Glutamatergic neuron (in vitro differentiated cells): ENCODE measurements around the gene UBAC2. TPM values are rescaled to one million over a fixed set of nuclear protein-coding genes. Genes with fewer than 3 reads are reported as not detected.

Source experiments
- DNase-seq: peaks from one replicate; pipeline ENCODE4 v3.0.0; 2022
- H3K27ac Mint-ChIP-seq: one replicate; pipeline ENCODE4 v1.8.0; 2020; ENCODE audit warnings: mild to moderate bottlenecking, mixed read lengths, inconsistent platforms; ENCODE audit not compliant: unreplicated experiment
- H3K27me3 Mint-ChIP-seq: one replicate; pipeline ENCODE4 v1.8.0; 2020; ENCODE audit warnings: mild to moderate bottlenecking, moderate library complexity, mixed read lengths, inconsistent platforms; ENCODE audit not compliant: unreplicated experiment
- H3K36me3 Mint-ChIP-seq: one replicate; pipeline ENCODE4 v1.8.0; 2020; ENCODE audit warnings: mild to moderate bottlenecking, mixed read lengths, inconsistent platforms; ENCODE audit not compliant: unreplicated experiment
- H3K4me1 Mint-ChIP-seq: one replicate; pipeline ENCODE4 v1.8.0; 2020; ENCODE audit warnings: mild to moderate bottlenecking, low read depth, mixed read lengths, inconsistent platforms; ENCODE audit not compliant: unreplicated experiment
- H3K4me3 Mint-ChIP-seq: one replicate; pipeline ENCODE4 v1.8.0; 2020; ENCODE audit warnings: mild to moderate bottlenecking, mixed read lengths, inconsistent platforms; ENCODE audit not compliant: unreplicated experiment
- H3K9me3 Mint-ChIP-seq: one replicate; pipeline ENCODE4 v1.8.0; 2020; ENCODE audit warnings: mild to moderate bottlenecking, moderate library complexity, mixed read lengths, inconsistent platforms; ENCODE audit not compliant: unreplicated experiment
- CTCF ChIP-seq: fragments of 200-600 bp; sonication (generic); IDR thresholded peaks from one replicate; pipeline ENCODE4 v1.5.0; 2021; ENCODE audit not compliant: partially characterized antibody, unreplicated experiment
- total RNA-seq: library from RNA; stranded (reverse); fragmentation: NEBNext Ultra II Directional; extraction: Animal tissue kit (Norgen Biotek cat#: 25700); gene quantifications from one replicate; pipeline ENCODE4 v1.2.1, GENCODE V29; 2021; ENCODE audit not compliant: unreplicated experiment

UBAC2 gene
- total RNA-seq, 1 donor from 2014 or later, result 33.3 TPM

- DNase-seq, result no peak
- Mint-ChIP-seq H3K9me3 (peaks cover 4% of the 10 kb centered on the region), H3K36me3 (peaks cover 3% of the 10 kb centered on the region), H3K27me3 (peaks cover 6% of the 10 kb centered on the region), H3K4me3 (no peak overlapping the region), H3K4me1 (peaks cover 9% of the 10 kb centered on the region), H3K27ac (no peak overlapping the region)
- TF ChIP-seq CTCF, result no peak
Measured at GRCh38 chr13:99416411-99417121, 215.9 kb downstream of the UBAC2 start.

- peak overlapping the region; percentile 25 for H3K4me3 Mint-ChIP-seq
- no peak for TF ChIP-seq CTCF
- H3K36me3 Mint-ChIP-seq, result peaks cover 4% of the 10 kb centered on the region
Measured at GRCh38 chr13:99417201-99418102, 216.8 kb downstream of the UBAC2 start.

GRCh38 chr13:99418103-99418842, 217.6 kb downstream of the UBAC2 start:
- TF ChIP-seq CTCF, result no peak
- DNase-seq, result no peak
- H3K4me3 Mint-ChIP-seq, result no peak overlapping the region
- H3K9me3 Mint-ChIP-seq, result peaks cover 6% of the 10 kb centered on the region
- H3K27ac Mint-ChIP-seq, result no peak overlapping the region
- H3K36me3 Mint-ChIP-seq, result peaks cover 7% of the 10 kb centered on the region
- peaks cover 6% of the 10 kb centered on the region for H3K27me3 Mint-ChIP-seq
- peaks cover 9% of the 10 kb centered on the region for H3K4me1 Mint-ChIP-seq

More at GRCh38 chr13:99417201-99418102, 216.8 kb downstream of the UBAC2 start:
- Mint-ChIP-seq H3K27ac (no peak overlapping the region), H3K9me3 (peaks cover 5% of the 10 kb centered on the region), H3K4me1 (peaks cover 9% of the 10 kb centered on the region), H3K27me3 (peaks cover 6% of the 10 kb centered on the region)
- DNase-seq, result peak; percentile 44

GRCh38 chr13:99418843-99419140, 218.1 kb downstream of the UBAC2 start:
- H3K27ac Mint-ChIP-seq, result no peak overlapping the region
- H3K4me3 Mint-ChIP-seq, result no peak overlapping the region
- peaks cover 7% of the 10 kb centered on the region for H3K36me3 Mint-ChIP-seq
- TF ChIP-seq CTCF, result no peak
- peaks cover 7% of the 10 kb centered on the region for H3K9me3 Mint-ChIP-seq
- peaks cover 9% of the 10 kb centered on the region for H3K4me1 Mint-ChIP-seq
- H3K27me3 Mint-ChIP-seq, result peaks cover 6% of the 10 kb centered on the region
- DNase-seq, result no peak
